K562 (cell line): Measurements from ENCODE around the gene ATP9B. TPM values are rescaled to one million over a fixed set of nuclear protein-coding genes. Genes with fewer than 3 reads are reported as not detected.

Source experiments
- ATAC-seq: fragments of 200-7000 bp; cut with Tn5 transposase; 3 replicates; pipeline ENCODE4 v1.9.1; 2020; ENCODE audit warnings: moderate library complexity
- BruUV-seq: library from RNA; stranded (reverse); fragments of 400-500 nt; replicated peaks from 2 replicates; lab custom pipeline; 2021; lab: Mats Ljungman, UMichigan
- CTCF ChIA-PET: fragments of 300-600 bp; formaldehyde crosslinking; extraction: SDS; loops from one replicate; lab custom pipeline; 2021; ENCODE audit warnings: low intra/inter-chr PET ratio; lab: Yijun Ruan, JAX
- POLR2A ChIA-PET: fragments of 300-600, 350-650 bp; sonication (Branson Sonifier 250); formaldehyde crosslinking; extraction: SDS; loops from one replicate; lab custom pipeline; 2021; ENCODE audit warnings: antibody characterized with exemption, inconsistent platforms; lab: Yijun Ruan, JAX
- DNase-seq, 4 experiments: peaks; one replicate each; pipeline versions ENCODE4 v3.0.0 to v3.0.0-alpha.2; 2011 to 2018; ENCODE audit warnings: low spot score in 3 of 4, mixed read lengths in 3 of 4; ENCODE audit errors: extremely low read depth in 1 of 4
- FAIRE-seq: peaks from 2 replicates; lab custom pipeline; 2011; peaks lifted over from hg19 to GRCh38; lab: Jason Lieb, UNC
- H2AFZ ChIP-seq: 2 replicates; pipeline ENCODE4 v1.6.0; 2011; ENCODE audit warnings: low read depth, low read length, control low read depth, inconsistent platforms
- H3K27ac ChIP-seq: fragments of 200-600 bp; 3 replicates; pipeline ENCODE4 v1.8.0; 2011; ENCODE audit warnings: low read depth, mild to moderate bottlenecking, control low read depth, inconsistent platforms, low read length, moderate library complexity, mixed read lengths; ENCODE audit errors: extremely low read depth
- H3K27me3 ChIP-seq, 2 experiments: fragments of 300-600 bp in 1 of 2; 2 replicates in 1 of 2; 3 replicates in 1 of 2; pipeline versions ENCODE4 v1.6.0 to v1.8.0; 2011; ENCODE audit warnings: inconsistent platforms in 2 of 2, low read length in 2 of 2, mild to moderate bottlenecking in 1 of 2, mixed read lengths in 1 of 2, moderate library complexity in 1 of 2; ENCODE audit not compliant: control insufficient read depth in 2 of 2, insufficient read depth in 2 of 2
- H3K36me3 ChIP-seq: fragments of 300-600 bp; 3 replicates; pipeline ENCODE4 v1.8.0; 2011; ENCODE audit warnings: mild to moderate bottlenecking, low read length, inconsistent platforms; ENCODE audit not compliant: control insufficient read depth, insufficient read depth
- H3K4me1 ChIP-seq, 2 experiments: fragments of 200-600 bp in 1 of 2; replicated peaks in 1 of 2; 2 replicates in 1 of 2; 3 replicates in 1 of 2; pipeline versions ENCODE4 v1.5.1 to v1.8.0; 2011; ENCODE audit warnings: inconsistent platforms in 2 of 2, low read length in 2 of 2, mild to moderate bottlenecking in 1 of 2, mixed read lengths in 1 of 2, moderate library complexity in 1 of 2; ENCODE audit not compliant: control insufficient read depth in 2 of 2, insufficient read depth in 2 of 2
- H3K4me2 ChIP-seq: 2 replicates; pipeline ENCODE4 v1.6.1; 2011; ENCODE audit warnings: low read length, control low read depth, inconsistent platforms, mixed read lengths; ENCODE audit not compliant: insufficient read depth
- H3K4me3 ChIP-seq: fragments of 200-600 bp; sonication (generic), shearing (Covaris generic); 2 replicates; pipeline ENCODE4 v1.5.1; 2016; ENCODE audit warnings: control low read depth, inconsistent platforms
- H3K79me2 ChIP-seq: fragments of 200-600 bp; 3 replicates; pipeline ENCODE4 v1.8.0; 2011; ENCODE audit warnings: low read length, inconsistent platforms; ENCODE audit not compliant: control insufficient read depth, insufficient read depth
- H3K9ac ChIP-seq, 2 experiments: 2 replicates each; pipeline versions ENCODE4 v1.6.0 to v1.6.1; 2011; ENCODE audit warnings: low read depth in 2 of 2, low read length in 2 of 2, control low read depth in 1 of 2, inconsistent platforms in 1 of 2, mild to moderate bottlenecking in 1 of 2, mixed read lengths in 1 of 2; ENCODE audit not compliant: insufficient read depth in 1 of 2
- H3K9me1 ChIP-seq: one replicate; pipeline ENCODE4 v1.6.0; 2011; ENCODE audit warnings: inconsistent platforms, mild to moderate bottlenecking, low read length, moderate library complexity; ENCODE audit not compliant: control insufficient read depth, insufficient read depth
- H3K9me3 ChIP-seq: replicated peaks from 2 replicates; pipeline ENCODE4 v1.5.1; 2011; ENCODE audit warnings: low read depth, low read length, inconsistent platforms; ENCODE audit not compliant: control insufficient read depth, insufficient read depth
- H4K20me1 ChIP-seq: replicated peaks from 2 replicates; pipeline ENCODE4 v1.6.1; 2011; ENCODE audit warnings: low read length, inconsistent platforms, mixed read lengths; ENCODE audit not compliant: control insufficient read depth, insufficient read depth
- BDP1 ChIP-seq: IDR thresholded peaks from 3 replicates; pipeline ENCODE4 v1.6.1; 2011; ENCODE audit not compliant: insufficient read length, insufficient read depth
- DACH1 ChIP-seq: fragments of 450-650 bp; IDR thresholded peaks from 2 replicates; pipeline ENCODE4 v1.6.1; 2018; ENCODE audit not compliant: partially characterized antibody
- ELF4 ChIP-seq: fragments of 450-650 bp; formaldehyde crosslinking; IDR thresholded peaks from 2 replicates; pipeline ENCODE4 v1.4.0; 2022; ENCODE audit warnings: missing genetic modification characterization
- ETV1 ChIP-seq: fragments of 450-650 bp; conservative IDR thresholded peaks from 2 replicates; pipeline ENCODE4 v1.6.1; 2016; ENCODE audit warnings: missing genetic modification characterization, control low read depth, low read depth, missing compliant biosample characterization
- HDAC6 ChIP-seq: IDR thresholded peaks from 2 replicates; pipeline ENCODE4 v1.6.1; 2012; ENCODE audit warnings: low read depth, mild to moderate bottlenecking, control low read depth, inconsistent platforms, low read length, moderate library complexity
- LARP7 ChIP-seq: fragments of 450-650 bp; IDR thresholded peaks from 2 replicates; pipeline ENCODE4 v1.6.1; 2016
- NRF1 ChIP-seq, 2 experiments: fragments of 450-650 bp; IDR thresholded peaks in 1 of 2; conservative IDR thresholded peaks in 1 of 2; 2 replicates each; pipeline ENCODE4 v1.6.1; 2014; ENCODE audit warnings: mild to moderate bottlenecking in 2 of 2
- PHF21A ChIP-seq: fragments of 450-650 bp; IDR thresholded peaks from 2 replicates; pipeline ENCODE4 v1.6.1; 2017; ENCODE audit warnings: low read depth, borderline replicate concordance
- PRPF4 ChIP-seq: fragments of 200-400 bp; formaldehyde crosslinking; IDR thresholded peaks from one replicate; pipeline ENCODE4 v1.6.1; 2017; ENCODE audit warnings: low read length, low read depth, mild to moderate bottlenecking; ENCODE audit not compliant: insufficient read depth, poor library complexity, severe bottlenecking
- SETDB1 ChIP-seq: IDR thresholded peaks from one replicate; pipeline ENCODE4 v1.6.1; 2012; ENCODE audit warnings: low read length, control low read depth, inconsistent platforms
- ZNF77 ChIP-seq: fragments of 250-450 bp; sonication (Bioruptor Pico); IDR thresholded peaks from 2 replicates; pipeline ENCODE4 v1.5.0; 2020
- WGBS: fragments of 100-300 bp; shearing (Covaris generic); methylation state at CpG from one replicate; pipeline ENCODE4 v1.1.6; 2016; ENCODE audit warnings: low coverage, mixed read lengths; ENCODE audit not compliant: insufficient coverage; ENCODE audit errors: missing lambda C conversion rate; 5-methylcytosine and 5-hydroxymethylcytosine counted together
- in situ Hi-C: fragments of 300-500 bp; cut with MboI; formaldehyde crosslinking; loops from 4 replicates; pipeline ENCODE4 v1.15.0; 2018; ENCODE audit warnings: inconsistent platforms, mixed read lengths
- intact Hi-C: fragments of 100-400 bp; cut with micrococcal nuclease; formaldehyde crosslinking; loops from 2 replicates; pipeline ENCODE4 v1.14.2; 2022
- polyA plus RNA-seq, 8 experiments: library from polyadenylated mRNA; depleted of rRNA in 4 of 8; stranded (reverse) in 5 of 8; unstranded in 3 of 8; fragments of >200 nt; fragmentation: Nextera tagmentation in 2 of 8; fragmentation: Illumina TruSeq in 1 of 8; extraction: Ambion mirVana in 2 of 8; extraction: Trizol in 1 of 8; gene quantifications; 2 replicates each; pipeline versions ENCODE4 v1.2.1 to v1.2.3, GENCODE V29; 2011 to 2014; ENCODE audit warnings: inconsistent platforms in 1 of 8, missing spikeins in 1 of 8
- total RNA-seq, 7 experiments: library from RNA; depleted of rRNA in 6 of 7; stranded (reverse); fragments of >200 nt in 6 of 7; fragmentation: Illumina TruSeq in 2 of 7; extraction: Trizol in 2 of 7; gene quantifications; 2 replicates each; pipeline versions ENCODE4 v1.2.1 to v1.2.3, GENCODE V29; 2011 to 2021; ENCODE audit warnings: low replicate concordance in 1 of 7

ATP9B gene
- total and polyA plus RNA-seq, 9 of the 15 experiments (the other 6 are each of a cell fraction or from before 2014, with no cell fraction given), result 0.66 to 13.2 (median 7.9) TPM

DNA sequence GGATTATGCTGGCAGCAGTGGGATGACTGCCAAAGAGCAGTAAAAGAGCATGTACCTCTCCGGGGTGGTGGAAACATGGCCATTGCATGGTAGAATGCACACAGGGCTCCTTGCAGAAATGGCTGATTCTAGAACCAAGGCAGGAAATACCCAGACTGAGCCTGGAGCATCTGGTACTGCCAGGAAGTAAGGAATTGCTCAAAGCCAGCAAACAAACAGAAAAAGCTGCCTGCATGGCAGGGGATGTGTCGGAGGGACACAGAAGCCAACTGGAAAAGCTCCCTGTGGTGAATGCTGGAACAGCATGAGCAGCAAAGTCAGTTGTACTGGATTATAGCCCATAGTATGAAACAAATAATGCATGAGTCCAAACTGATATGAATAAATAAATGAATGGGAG is 248.5 kb downstream of the ATP9B start:
- Histone ChIP-seq H2AFZ (no peak overlapping the region), H3K79me2 (no peaks in the 10 kb centered on the region), H3K27ac (no peak overlapping the region), H3K9me3 (no peaks in the 10 kb centered on the region), H4K20me1 (no peaks in the 10 kb centered on the region), H3K27me3 (no peaks in the 10 kb centered on the region), H3K9me1 (no peaks in the 10 kb centered on the region), H3K36me3 (no peaks in the 10 kb centered on the region), H3K4me2 (no peak overlapping the region), H3K9ac (no peak overlapping the region), H3K4me1 (no peaks in the 10 kb centered on the region), H3K4me3 (no peak overlapping the region)
- ChIA-PET CTCF (no interaction called here), POLR2A (no interaction called here)
- ATAC-seq (no peak), FAIRE-seq (no peak), DNase-seq (no peak)
- 95% methylated on average over 2 of the region's 2 CpGs for WGBS
- intact Hi-C loops, result no loop called here
- TF ChIP-seq PHF21A, result no peak
- no peak for TF ChIP-seq ELF4
- TF ChIP-seq ETV1 (tag), result no peak
- in situ Hi-C loops, result no loop called here
- BruUV-seq, result no TSS peak

DNA sequence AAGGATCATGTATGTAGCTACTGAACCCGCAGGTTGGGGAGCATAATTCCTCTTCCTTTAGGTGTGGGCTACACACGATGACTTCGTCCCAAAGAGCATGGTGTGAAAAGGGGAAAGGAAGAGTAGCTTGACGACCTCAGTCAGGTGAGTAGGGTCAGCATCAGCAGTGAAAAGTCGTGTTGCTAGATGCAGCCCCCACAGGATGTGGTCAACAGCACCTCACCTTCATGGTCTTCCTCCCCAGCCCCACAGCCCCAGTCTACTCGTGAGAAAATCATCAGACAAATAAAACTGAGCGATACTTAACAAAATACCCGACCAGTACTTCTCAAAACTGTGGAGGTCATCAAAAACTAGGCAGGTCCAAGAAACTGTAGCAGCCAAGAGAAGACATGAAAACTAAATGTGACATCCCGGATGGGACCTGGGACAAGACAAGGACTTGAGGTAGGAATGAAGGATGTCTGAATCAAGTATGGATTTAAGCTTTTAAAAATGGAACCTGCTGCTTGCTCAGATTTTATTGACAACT is 249.0 kb downstream of the ATP9B start:
- H3K36me3 ChIP-seq, result no peaks in the 10 kb centered on the region
- 54% methylated on average over 7 of the region's 9 CpGs for WGBS
- no peaks in the 10 kb centered on the region for H3K27me3 ChIP-seq
- H3K4me1 ChIP-seq, result no peaks in the 10 kb centered on the region
- H3K9me1 ChIP-seq, result no peaks in the 10 kb centered on the region
- H3K27ac ChIP-seq, result no peak overlapping the region
- intact Hi-C loops, result no loop called here
- DNase-seq, result no peak
- H3K4me2 ChIP-seq, result no peak overlapping the region
- no TSS peak for BruUV-seq
- FAIRE-seq, result no peak
- in situ Hi-C loops, result no loop called here
- CTCF ChIA-PET, result no interaction called here
- H3K4me3 ChIP-seq, result no peak overlapping the region
- H3K9me3 ChIP-seq, result no peaks in the 10 kb centered on the region
- no peaks in the 10 kb centered on the region for H3K79me2 ChIP-seq
- H2AFZ ChIP-seq, result no peak overlapping the region
- H3K9ac ChIP-seq, result no peak overlapping the region
- POLR2A ChIA-PET, result no interaction called here
- no peaks in the 10 kb centered on the region for H4K20me1 ChIP-seq
- no peak for ATAC-seq
- TF ChIP-seq DACH1, result no peak
- no peak for TF ChIP-seq ZNF77 (CRISPR knock-in tag)
- TF ChIP-seq HDAC6, result no peak
- no peak for TF ChIP-seq BDP1
- TF ChIP-seq LARP7, result no peak
- no peak for TF ChIP-seq SETDB1
- no peak for TF ChIP-seq PRPF4
- TF ChIP-seq NRF1 (conservative IDR thresholded peaks at IDR 0.05 in 1 of 2, IDR thresholded peaks at IDR 0.05 in 1 of 2), result no peak
